PC-3 (cell line): Measurements from ENCODE around the gene CLPTM1L. TPM values are rescaled to one million over a fixed set of nuclear protein-coding genes. Genes with fewer than 3 reads are reported as not detected.
"Not testable (repeated sequence)": the region's sequence is repeated elsewhere in the genome, so short reads cannot be mapped to it uniquely, and the experiment has no call there.

Experiments used
- ATAC-seq: fragments of 200-7000 bp; cut with Tn5 transposase; 2 replicates; pipeline ENCODE4 v1.9.1; 2020; ENCODE audit warnings: mild to moderate bottlenecking, moderate library complexity
- BruUV-seq: library from RNA; stranded (reverse); fragments of 400-500 nt; replicated peaks from 2 replicates; lab custom pipeline; 2021; lab: Mats Ljungman, UMichigan
- CTCF ChIA-PET: fragments of 300-600 bp; sonication (Branson Sonifier 250); formaldehyde crosslinking; loops from one replicate; lab custom pipeline; 2022; ENCODE audit warnings: antibody characterized with exemption; lab: Charles Lee
- POLR2A ChIA-PET: fragments of 300-600 bp; sonication (Branson Sonifier 250); formaldehyde crosslinking; loops from one replicate; lab custom pipeline; 2022; ENCODE audit warnings: antibody characterized with exemption; ENCODE audit not compliant: unreplicated experiment; lab: Charles Lee
- DNase-seq: peaks from one replicate; pipeline ENCODE4 v3.0.0-alpha.2; 2015
- H2AFZ ChIP-seq: fragments of 300-600 bp; sonication (generic); 2 replicates; pipeline ENCODE4 v1.6.0; 2016; ENCODE audit warnings: antibody characterized with exemption, low read length
- H3F3A ChIP-seq: fragments of 300-600 bp; sonication (generic); one replicate; pipeline ENCODE4 v1.6.0; 2017; ENCODE audit warnings: antibody characterized with exemption, low read length, control low read depth, mild to moderate bottlenecking; ENCODE audit not compliant: unreplicated experiment
- H3K27ac ChIP-seq: fragments of 300-600 bp; sonication (generic); 2 replicates; pipeline ENCODE4 v1.5.1; 2016; ENCODE audit warnings: mild to moderate bottlenecking, low read length
- H3K27me3 ChIP-seq: fragments of 300-600 bp; sonication (generic); 2 replicates; pipeline ENCODE4 v1.6.1; 2016; ENCODE audit warnings: low read length, mixed read lengths
- H3K36me3 ChIP-seq: fragments of 300-600 bp; sonication (generic); 2 replicates; pipeline ENCODE4 v1.6.1; 2016; ENCODE audit warnings: low read depth, mixed run types, low read length, mixed read lengths
- H3K4me1 ChIP-seq: fragments of 300-600 bp; sonication (generic); 2 replicates; pipeline ENCODE4 v1.5.1; 2016; ENCODE audit warnings: low read length; ENCODE audit not compliant: insufficient read depth
- H3K4me2 ChIP-seq: fragments of 300-600 bp; sonication (generic); 2 replicates; pipeline ENCODE4 v1.6.0; 2016; ENCODE audit warnings: low read length
- H3K4me3 ChIP-seq: fragments of 300-600 bp; sonication (generic); 2 replicates; pipeline ENCODE4 v1.5.1; 2016; ENCODE audit warnings: mild to moderate bottlenecking, low read length, mixed read lengths
- H3K79me2 ChIP-seq: fragments of 300-600 bp; sonication (generic); 2 replicates; pipeline ENCODE4 v1.6.1; 2017; ENCODE audit warnings: low read length, mixed read lengths
- H3K9ac ChIP-seq: fragments of 300-600 bp; sonication (generic); 2 replicates; pipeline ENCODE4 v1.6.0; 2016; ENCODE audit warnings: mild to moderate bottlenecking, low read length
- H3K9me2 ChIP-seq: fragments of 300-600 bp; sonication (generic); replicated peaks from 2 replicates; pipeline ENCODE4 v1.6.1; 2016; ENCODE audit warnings: mixed run types, low read length, mixed read lengths
- H3K9me3 ChIP-seq: fragments of 300-600 bp; sonication (generic); 2 replicates; pipeline ENCODE4 v1.6.1; 2016; ENCODE audit warnings: low read length, mixed read lengths
- H4K20me1 ChIP-seq: fragments of 300-600 bp; sonication (generic); 2 replicates; pipeline ENCODE4 v1.6.1; 2016; ENCODE audit warnings: low read length, mixed read lengths
- CTCF ChIP-seq: fragments of 300-600 bp; sonication (generic); conservative IDR thresholded peaks from 2 replicates; pipeline ENCODE4 v1.5.1; 2017; ENCODE audit warnings: antibody characterized with exemption, low read depth, mild to moderate bottlenecking, low read length
- EZH2 ChIP-seq: fragments of 300-600 bp; sonication (generic); IDR thresholded peaks from one replicate; pipeline ENCODE4 v1.6.1; 2017; ENCODE audit warnings: antibody characterized with exemption, mild to moderate bottlenecking, low read length; ENCODE audit not compliant: unreplicated experiment
- EZH2phosphoT487 ChIP-seq: fragments of 300-600 bp; sonication (generic); IDR thresholded peaks from 2 replicates; pipeline ENCODE4 v1.6.1; 2018; ENCODE audit warnings: mild to moderate bottlenecking, antibody characterized with exemption, low read length, borderline replicate concordance
- intact Hi-C: fragments of 100-400 bp; cut with micrococcal nuclease; formaldehyde crosslinking; loops from 2 replicates; pipeline ENCODE4 v1.9.0; 2023
- total RNA-seq: library from RNA; depleted of rRNA; stranded (reverse); fragments of >200 nt; gene quantifications from 2 replicates; pipeline ENCODE4 v1.2.3, GENCODE V29; 2014

The CLPTM1L gene
- total RNA-seq, 1 experiment from 2014 or later, result 463 TPM

GRCh38 chr5:1291611-1292080 lies 53.3 kb downstream of the CLPTM1L start:
- Histone ChIP-seq H3K9ac (no peak overlapping the region), H3F3A (no peaks in the 10 kb centered on the region), H3K79me2 (no peaks in the 10 kb centered on the region), H3K36me3 (no peaks in the 10 kb centered on the region), H4K20me1 (no peaks in the 10 kb centered on the region), H3K27ac (no peak overlapping the region), H3K4me3 (no peak overlapping the region), H3K27me3 (no peaks in the 10 kb centered on the region), H3K9me3 (no peaks in the 10 kb centered on the region), H2AFZ (no peak overlapping the region), H3K4me2 (no peak overlapping the region), H3K9me2 (no peaks in the 10 kb centered on the region), H3K4me1 (no peaks in the 10 kb centered on the region)
- no peak for ATAC-seq
- no peak for DNase-seq
- intact Hi-C loops, result no loop called here
- ChIA-PET CTCF (no interaction called here), POLR2A (no interaction called here)
- no TSS peak for BruUV-seq
- no peak for TF ChIP-seq EZH2
- no peak for TF ChIP-seq EZH2phosphoT487

DNA sequence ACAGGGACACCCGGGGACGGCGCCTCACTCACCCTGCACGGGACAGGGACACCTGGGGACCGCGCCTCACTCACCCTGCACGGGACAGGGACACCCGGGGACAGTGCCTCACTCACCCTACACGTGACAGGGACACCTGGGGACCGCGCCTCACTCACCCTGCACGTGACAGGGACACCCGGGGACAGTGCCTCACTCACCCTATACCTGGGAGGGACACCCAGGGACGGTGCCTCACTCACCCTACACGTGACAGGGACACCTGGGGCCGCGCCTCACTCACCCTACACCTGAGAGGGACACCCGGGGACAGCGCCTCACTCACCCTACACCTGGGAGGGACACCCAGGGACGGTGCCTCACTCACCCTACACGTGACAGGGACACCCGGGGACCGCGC lies 53.9 kb downstream of the CLPTM1L start:
- H4K20me1 ChIP-seq, DNase-seq, H3K4me3 ChIP-seq, H3K9me2 ChIP-seq, POLR2A ChIA-PET, ATAC-seq, H3K9me3 ChIP-seq, H3K36me3 ChIP-seq, H3K4me1 ChIP-seq, H3K27ac ChIP-seq, H3F3A ChIP-seq, H2AFZ ChIP-seq, intact Hi-C loops, H3K27me3 ChIP-seq, H3K79me2 ChIP-seq, H3K4me2 ChIP-seq, CTCF ChIA-PET, H3K9ac ChIP-seq, BruUV-seq: not testable (repeated sequence)

- H3K4me3 ChIP-seq, POLR2A ChIA-PET, BruUV-seq, H3K27ac ChIP-seq, intact Hi-C loops, DNase-seq, H3K9me2 ChIP-seq, H3F3A ChIP-seq, H3K4me2 ChIP-seq, H3K9ac ChIP-seq, H3K27me3 ChIP-seq, H4K20me1 ChIP-seq, H3K4me1 ChIP-seq, H3K36me3 ChIP-seq, ATAC-seq, H3K79me2 ChIP-seq, H2AFZ ChIP-seq, H3K9me3 ChIP-seq, CTCF ChIA-PET: not testable (repeated sequence)
Observed at GRCh38 chr5:1289559-1289958, 55.3 kb downstream of the CLPTM1L start.

GRCh38 chr5:1288439-1289335 lies 56.2 kb downstream of the CLPTM1L start:
- Histone ChIP-seq H3K27ac (no peak overlapping the region), H3F3A (no peaks in the 10 kb centered on the region), H3K9ac (no peak overlapping the region), H4K20me1 (no peaks in the 10 kb centered on the region), H3K9me3 (no peaks in the 10 kb centered on the region), H3K36me3 (no peaks in the 10 kb centered on the region), H2AFZ (no peak overlapping the region), H3K4me2 (no peak overlapping the region), H3K79me2 (no peaks in the 10 kb centered on the region), H3K4me1 (no peaks in the 10 kb centered on the region), H3K4me3 (no peak overlapping the region), H3K27me3 (no peaks in the 10 kb centered on the region), H3K9me2 (no peaks in the 10 kb centered on the region)
- TF ChIP-seq CTCF (no peak), EZH2phosphoT487 (no peak), EZH2 (no peak)
- ChIA-PET POLR2A (no interaction called here), CTCF (no interaction called here)
- intact Hi-C loops, result no loop called here
- no TSS peak for BruUV-seq
- DNase-seq, result no peak
- no peak for ATAC-seq
